ENCODE measurements around the gene PHOSPHO2. TPM values are rescaled to one million over a fixed set of nuclear protein-coding genes. Genes with fewer than 3 reads are reported as not detected.
A peak's percentile ranks its signal among the peaks of the same experiment; 100 is the strongest.

Gene PHOSPHO2
- total and polyA plus RNA-seq, 4 donors: 1.4 to 5.3 (median 3.6) TPM

DNA sequence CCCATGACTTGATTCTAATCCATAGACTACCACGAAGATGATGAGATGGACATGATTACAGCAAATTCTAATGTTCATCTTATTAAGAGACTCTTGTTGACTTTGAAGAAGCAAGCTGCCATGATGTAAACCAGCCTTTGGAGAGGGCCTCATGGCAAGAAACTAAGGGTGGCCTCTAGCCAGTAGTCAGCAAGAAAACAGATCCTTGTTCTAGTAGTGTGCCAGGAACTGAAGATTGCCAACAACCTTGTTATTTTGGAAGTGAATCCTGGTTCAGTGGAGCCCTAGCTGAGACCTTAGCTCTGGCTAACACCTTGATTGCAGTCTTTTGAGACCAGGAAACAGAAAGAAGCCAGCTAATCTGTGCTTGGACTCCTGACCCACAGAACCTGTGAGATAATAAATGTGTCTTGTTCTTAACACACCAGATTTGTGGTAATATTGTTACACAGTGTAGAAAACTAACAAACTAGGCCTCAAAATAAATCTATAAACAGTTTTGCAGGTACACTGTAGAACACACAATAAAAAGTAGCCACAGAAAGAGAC lies 10.0 kb downstream of the PHOSPHO2 start:
- DNase-seq (ENCODE audit: low spot score): no peak
- H3K27ac ChIP-seq (ENCODE audit: low read depth in 1 of 2, low read length in 2 of 2): no peak overlapping the region
- TF ChIP-seq HNF4A (conservative IDR thresholded peaks at IDR 0.05) (no peak), YY1 (IDR thresholded peaks at IDR 0.05) (no peak), REST (IDR thresholded peaks at IDR 0.05) (no peak), GABPA (IDR thresholded peaks at IDR 0.05 in 1 of 2, conservative IDR thresholded peaks at IDR 0.05 in 1 of 2) (no peak), NR2F2 (IDR thresholded peaks at IDR 0.05) (no peak), MAX (IDR thresholded peaks at IDR 0.05) (no peak), FOXA1 (IDR thresholded peaks at IDR 0.05) (no peak), HNF4G (IDR thresholded peaks at IDR 0.05) (no peak)
- TF ChIP-seq, protein P1, sequence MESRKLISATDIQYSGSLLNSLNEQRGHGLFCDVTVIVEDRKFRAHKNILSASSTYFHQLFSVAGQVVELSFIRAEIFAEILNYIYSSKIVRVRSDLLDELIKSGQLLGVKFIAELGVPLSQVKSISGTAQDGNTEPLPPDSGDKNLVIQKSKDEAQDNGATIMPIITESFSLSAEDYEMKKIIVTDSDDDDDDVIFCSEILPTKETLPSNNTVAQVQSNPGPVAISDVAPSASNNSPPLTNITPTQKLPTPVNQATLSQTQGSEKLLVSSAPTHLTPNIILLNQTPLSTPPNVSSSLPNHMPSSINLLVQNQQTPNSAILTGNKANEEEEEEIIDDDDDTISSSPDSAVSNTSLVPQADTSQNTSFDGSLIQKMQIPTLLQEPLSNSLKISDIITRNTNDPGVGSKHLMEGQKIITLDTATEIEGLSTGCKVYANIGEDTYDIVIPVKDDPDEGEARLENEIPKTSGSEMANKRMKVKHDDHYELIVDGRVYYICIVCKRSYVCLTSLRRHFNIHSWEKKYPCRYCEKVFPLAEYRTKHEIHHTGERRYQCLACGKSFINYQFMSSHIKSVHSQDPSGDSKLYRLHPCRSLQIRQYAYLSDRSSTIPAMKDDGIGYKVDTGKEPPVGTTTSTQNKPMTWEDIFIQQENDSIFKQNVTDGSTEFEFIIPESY (IDR thresholded peaks at IDR 0.05): no peak
- WGBS: 95% methylated on average over 1 of the region's 1 CpG
- H3K4me3 ChIP-seq (ENCODE audit: low read depth in 1 of 3, low read length in 3 of 3): no peak overlapping the region
- H3K4me1 ChIP-seq (ENCODE audit: control insufficient read depth in 4 of 4, insufficient read depth in 4 of 4, low read length in 3 of 4): peaks cover 0 to 2% (median 0%) of the 10 kb centered on the region in 4 donors
- no peak overlapping the region for H3K9ac ChIP-seq (ENCODE audit: low read depth in 1 of 2, low read length in 2 of 2)
- peaks cover 0 to 5% (median 2%) of the 10 kb centered on the region in 4 donors for H3K36me3 ChIP-seq (ENCODE audit: control insufficient read depth in 4 of 4, insufficient read depth in 3 of 4, low read depth in 1 of 4, low read length in 3 of 4)
- no peaks in the 10 kb centered on the region for H3K9me3 ChIP-seq (ENCODE audit: control insufficient read depth in 4 of 4, low read length in 3 of 4)
- no peaks in the 10 kb centered on the region for H3K27me3 ChIP-seq (ENCODE audit: control insufficient read depth in 4 of 4, insufficient read depth in 4 of 4, low read length in 3 of 4)

DNA sequence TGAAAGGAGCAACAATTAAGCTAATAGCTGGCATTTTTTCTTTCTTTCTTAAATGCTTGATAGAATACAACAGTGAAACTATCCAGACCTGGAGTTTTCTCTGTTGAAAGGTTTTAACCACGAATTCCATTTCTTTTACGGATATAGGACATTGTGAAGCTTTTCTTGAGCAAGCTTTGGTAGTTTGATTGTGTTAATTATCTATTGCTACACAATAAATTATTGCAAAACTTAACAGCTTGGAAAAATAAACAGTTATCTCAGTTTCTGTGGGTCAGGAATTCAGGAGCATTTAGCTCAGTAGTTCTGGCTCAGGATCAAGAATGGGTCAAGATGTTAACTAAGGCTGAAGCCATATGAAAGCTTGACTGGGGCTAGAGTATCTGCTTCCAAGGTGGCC lies 11.7 kb downstream of the PHOSPHO2 start:
- H3K27me3 ChIP-seq (ENCODE audit: control insufficient read depth in 4 of 4, insufficient read depth in 4 of 4, low read length in 3 of 4): no peaks in the 10 kb centered on the region
- 65% methylated on average over 2 of the region's 2 CpGs for WGBS
- no peaks in the 10 kb centered on the region for H3K9me3 ChIP-seq (ENCODE audit: control insufficient read depth in 4 of 4, low read length in 3 of 4)
- DNase-seq (ENCODE audit: low spot score): no peak
- H3K27ac ChIP-seq (ENCODE audit: low read depth in 1 of 2, low read length in 2 of 2): no peak overlapping the region
- H3K4me3 ChIP-seq (ENCODE audit: low read depth in 1 of 3, low read length in 3 of 3): no peak overlapping the region
- no peak overlapping the region for H3K9ac ChIP-seq (ENCODE audit: low read depth in 1 of 2, low read length in 2 of 2)
- H3K4me1 ChIP-seq (ENCODE audit: control insufficient read depth in 4 of 4, insufficient read depth in 4 of 4, low read length in 3 of 4): peaks cover 0 to 2% (median 0%) of the 10 kb centered on the region in 4 donors
- peaks cover 0 to 5% (median 2%) of the 10 kb centered on the region in 4 donors for H3K36me3 ChIP-seq (ENCODE audit: control insufficient read depth in 4 of 4, insufficient read depth in 3 of 4, low read depth in 1 of 4, low read length in 3 of 4)
- TF ChIP-seq YY1 (IDR thresholded peaks at IDR 0.05) (no peak), TAF1 (conservative IDR thresholded peaks at IDR 0.05) (no peak), FOXA2 (IDR thresholded peaks at IDR 0.05) (peak; percentile 21), SP1 (IDR thresholded peaks at IDR 0.05) (peak; percentile 32), REST (IDR thresholded peaks at IDR 0.05) (no peak), RXRA (IDR thresholded peaks at IDR 0.05) (peak; percentile 32 to 48), JUND (IDR thresholded peaks at IDR 0.05) (peak in 1 of 2 donors; percentile 46), EGR1 (IDR thresholded peaks at IDR 0.05; ENCODE audit: low read depth in 2 of 2) (peak in 1 of 2 donors; percentile 33), CTCF (IDR thresholded peaks at IDR 0.05; ENCODE audit: low read depth, low read length, missing input control) (no peak), HNF4G (IDR thresholded peaks at IDR 0.05) (no peak), FOXA1 (IDR thresholded peaks at IDR 0.05) (no peak), MAX (IDR thresholded peaks at IDR 0.05) (no peak), NR2F2 (IDR thresholded peaks at IDR 0.05) (peak; percentile 17)
- TF ChIP-seq, protein P2, sequence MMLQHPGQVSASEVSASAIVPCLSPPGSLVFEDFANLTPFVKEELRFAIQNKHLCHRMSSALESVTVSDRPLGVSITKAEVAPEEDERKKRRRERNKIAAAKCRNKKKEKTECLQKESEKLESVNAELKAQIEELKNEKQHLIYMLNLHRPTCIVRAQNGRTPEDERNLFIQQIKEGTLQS (IDR thresholded peaks at IDR 0.05): no peak
- TF ChIP-seq, protein P1 (IDR thresholded peaks at IDR 0.05): peak; percentile 14
